Airway epithelial cell (primary cell): ENCODE data around the gene PBRM1. TPM values are rescaled to one million over a fixed set of nuclear protein-coding genes. Genes with fewer than 3 reads are reported as not detected.

Experiments
- total RNA-seq: library from RNA; depleted of rRNA; stranded (reverse); fragments of >200 nt; gene quantifications from 2 replicates; pipeline ENCODE4 v1.2.3, GENCODE V29; 2015

The PBRM1 gene
- total RNA-seq: 25.2 and 41.5 TPM in 2 replicates

DNA sequence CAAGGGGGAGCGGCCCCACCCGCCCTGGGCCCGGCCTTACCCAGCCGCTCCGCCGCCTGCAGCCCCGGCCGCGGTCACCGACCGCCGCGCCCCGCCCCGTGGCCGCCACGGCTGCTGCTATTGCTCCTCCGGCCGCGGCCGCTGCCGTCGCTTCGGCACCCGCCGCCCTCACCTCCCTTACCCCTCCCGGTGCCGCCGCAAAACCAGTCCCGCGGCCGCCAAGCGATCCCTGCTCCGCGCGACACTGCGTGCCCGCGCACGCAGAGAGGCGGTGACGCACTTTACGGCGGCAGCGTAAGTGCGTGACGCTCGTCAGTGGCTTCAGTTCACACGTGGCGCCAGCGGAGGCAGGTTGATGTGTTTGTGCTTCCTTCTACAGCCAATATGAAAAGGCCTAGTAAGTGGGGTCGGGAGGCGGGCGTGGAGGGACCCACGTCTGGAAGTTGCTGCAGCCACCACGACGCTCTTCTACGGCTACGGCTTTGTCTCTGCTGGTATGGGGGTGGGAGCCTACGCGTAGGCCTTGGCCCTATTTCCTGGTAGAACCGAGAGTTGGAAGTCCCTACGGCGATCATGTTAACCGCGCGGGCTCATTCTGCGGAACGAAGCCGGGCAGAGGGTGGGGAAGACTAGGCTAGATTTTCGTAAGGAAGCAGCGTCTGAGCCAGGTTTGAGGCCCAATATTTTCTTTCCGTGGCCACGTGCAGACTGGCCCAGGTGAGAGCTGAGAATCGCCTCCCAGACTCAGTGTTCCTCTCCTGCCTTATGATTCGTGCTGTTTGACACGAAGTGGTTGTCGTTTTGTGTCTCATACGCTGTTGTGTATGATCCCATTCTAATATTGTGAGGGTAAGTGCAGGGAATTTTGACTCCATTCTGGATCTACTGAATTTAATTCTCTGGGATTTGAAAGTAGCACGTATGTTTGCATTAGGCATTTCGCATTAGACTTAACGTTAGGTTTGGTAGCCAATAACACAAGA is at the start of gene PBRM1, which contains the start of gene GNL3:
Gene PBRM1 (minus strand): TSS at position 205 of the 983 bp plus-strand sequence.
Gene GNL3 (plus strand): TSS at position 324 of the 983 bp plus-strand sequence. CDS start 61 bp downstream, at position 385.

DNA sequence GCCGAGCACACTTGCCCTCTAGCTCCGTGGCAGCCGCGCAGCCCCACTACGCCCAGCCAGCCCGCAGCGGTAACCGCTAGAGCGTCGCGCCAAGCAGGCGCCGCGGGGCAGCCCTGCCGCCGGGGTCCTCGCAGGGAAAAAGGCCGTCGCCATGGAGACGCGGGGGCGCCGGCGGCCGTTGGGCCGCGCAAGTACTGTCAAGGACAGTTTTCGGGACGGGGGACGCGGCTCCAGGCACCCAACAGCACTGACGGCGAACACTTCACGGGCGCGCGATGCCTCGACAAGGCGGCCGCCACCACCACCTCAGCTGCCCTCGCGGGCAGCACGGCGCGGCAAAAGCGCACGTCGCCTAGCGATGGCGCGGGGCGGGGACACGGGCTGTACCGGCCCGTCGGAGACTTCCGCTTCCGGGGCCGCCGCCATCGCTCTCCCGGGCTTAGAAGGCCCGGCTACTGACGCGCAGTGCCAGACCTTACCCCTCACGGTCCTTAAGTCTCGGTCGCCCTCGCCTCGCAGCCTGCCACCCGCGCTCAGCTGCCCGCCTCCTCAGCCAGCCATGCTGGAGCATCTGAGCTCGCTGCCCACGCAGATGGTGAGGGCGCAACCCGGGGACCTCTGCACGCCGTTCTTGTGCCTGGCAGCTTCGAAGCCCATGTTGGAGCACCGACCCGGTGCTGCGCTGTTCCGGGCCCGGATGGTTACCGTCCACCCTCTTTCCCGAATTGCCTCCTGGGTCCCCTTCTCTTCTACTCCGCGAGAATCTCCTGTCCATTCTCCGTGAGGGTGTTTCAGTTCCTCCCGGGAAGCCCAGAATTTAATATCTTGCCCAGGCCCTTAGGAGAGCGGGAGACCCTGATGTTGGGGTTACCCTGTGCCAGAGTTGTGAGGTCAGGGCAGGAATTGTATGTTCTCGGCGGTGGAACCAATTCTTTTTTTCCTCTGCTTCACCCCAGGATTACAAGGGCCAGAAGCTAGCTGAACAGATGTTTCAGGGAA is 20.3 kb upstream of the PBRM1 start, which contains the start of the genes GLT8D1 and SPCS1:
Gene GLT8D1 (minus strand): TSS at position 104 of the 999 bp plus-strand sequence. CDS start 5,331 bp downstream, outside the sequence.
Gene SPCS1 (plus strand): TSS at position 419 of the 999 bp plus-strand sequence. CDS start 141 bp downstream, at position 560.

GRCh38 chr3:52536369-52537164 is 149.1 kb downstream of the PBRM1 start, which contains the start of gene UQCC5:
TSS of gene UQCC5 (plus strand) at chr3:52536605. CDS start at chr3:52536756, 151 bp downstream.

GRCh38 chr3:52533623-52534280 is 152.0 kb downstream of the PBRM1 start, which contains the start of gene NT5DC2:
TSS of gene NT5DC2 (minus strand) at chr3:52533857. CDS start at chr3:52533737, 120 bp downstream.

Other genes starting within 250 kb of the PBRM1 start
- gene SEMA3G, start 240.8 kb downstream of the PBRM1 start, total RNA-seq: 0.21 and 0.79 TPM in 2 replicates
- 0.23 and 0.85 TPM in 2 replicates for gene TNNC1, start 231.9 kb downstream of the PBRM1 start, total RNA-seq
- 31.2 and 41.2 TPM in 2 replicates for gene NISCH, start 230.3 kb downstream of the PBRM1 start, total RNA-seq
- gene STAB1, start 190.6 kb downstream of the PBRM1 start, total RNA-seq: not detected in 2 replicates
- gene NT5DC2, start 152.1 kb downstream of the PBRM1 start, total RNA-seq: 237 and 246 TPM in 2 replicates
- gene UQCC5, start 149.3 kb downstream of the PBRM1 start, total RNA-seq: 1.3 and 14.2 TPM in 2 replicates
- gene GNL3, start 119 bp upstream of the PBRM1 start, total RNA-seq: 91.3 and 106 TPM in 2 replicates
- gene GLT8D1, start 19.9 kb upstream of the PBRM1 start, total RNA-seq: 50.4 and 59.9 TPM in 2 replicates
- gene SPCS1, start 20.2 kb upstream of the PBRM1 start, total RNA-seq: 169 and 183 TPM in 2 replicates
- gene NEK4, start 85.0 kb upstream of the PBRM1 start, total RNA-seq: 7.9 and 14.5 TPM in 2 replicates
- gene ITIH1, start 91.7 kb upstream of the PBRM1 start, total RNA-seq: not detected in 2 replicates
- not detected in 2 replicates for gene ITIH3, start 108.9 kb upstream of the PBRM1 start, total RNA-seq
- not detected in 2 replicates for gene ITIH4, start 144.8 kb upstream of the PBRM1 start, total RNA-seq
- 0.79 TPM in 1 of 2 replicates, not detected in the other for gene MUSTN1, start 149.1 kb upstream of the PBRM1 start, total RNA-seq
- gene STIMATE, start 211.6 kb upstream of the PBRM1 start, total RNA-seq: 11.9 and 13.8 TPM in 2 replicates